CD14-positive monocyte (primary cell): ENCODE data around the gene KSR2. TPM values are rescaled to one million over a fixed set of nuclear protein-coding genes. Genes with fewer than 3 reads are reported as not detected.
A peak's percentile ranks its signal among the peaks of the same experiment; 100 is the strongest.

Experiments used
- DNase-seq, 3 donors: peaks; one replicate each; pipeline ENCODE4 v3.0.0-alpha.2; 2011 to 2022
- H2AFZ ChIP-seq: 2 replicates; pipeline ENCODE4 v1.6.0; 2012; ENCODE audit warnings: mild to moderate bottlenecking, low read depth, low read length, inconsistent platforms; ENCODE audit not compliant: insufficient read depth, poor library complexity, severe bottlenecking
- H3K27ac ChIP-seq, 2 donors: 1 replicate in 1 of 2; 2 replicates in 1 of 2; pipeline ENCODE4 v1.5.1; 2012 to 2013; ENCODE audit warnings: low read length in 2 of 2, control low read depth in 1 of 2, inconsistent platforms in 1 of 2, low read depth in 1 of 2, mild to moderate bottlenecking in 1 of 2
- H3K27me3 ChIP-seq, 2 donors: one replicate each; pipeline versions ENCODE4 v1.6.0 to v1.6.1; 2011 to 2013; ENCODE audit warnings: low read length in 2 of 2; ENCODE audit not compliant: control insufficient read depth in 2 of 2, insufficient read depth in 2 of 2
- H3K36me3 ChIP-seq, 2 donors: replicated peaks in 1 of 2; 1 replicate in 1 of 2; 2 replicates in 1 of 2; pipeline versions ENCODE4 v1.5.1 to v1.6.1; 2012 to 2013; ENCODE audit warnings: low read length in 2 of 2, control low read depth in 1 of 2, inconsistent platforms in 1 of 2, mild to moderate bottlenecking in 1 of 2; ENCODE audit not compliant: insufficient read depth in 2 of 2, control insufficient read depth in 1 of 2
- H3K4me1 ChIP-seq, 2 donors: 1 replicate in 1 of 2; 2 replicates in 1 of 2; pipeline versions ENCODE4 v1.5.1 to v1.6.1; 2012 to 2013; ENCODE audit warnings: low read length in 2 of 2, control low read depth in 1 of 2, inconsistent platforms in 1 of 2, mild to moderate bottlenecking in 1 of 2, moderate library complexity in 1 of 2; ENCODE audit not compliant: insufficient read depth in 2 of 2, control insufficient read depth in 1 of 2
- H3K4me2 ChIP-seq: replicated peaks from 2 replicates; pipeline ENCODE3; 2012; ENCODE audit warnings: low read length, moderate library complexity, mild to moderate bottlenecking; ENCODE audit not compliant: poor library complexity, severe bottlenecking; ENCODE audit errors: extremely low read depth
- H3K4me3 ChIP-seq, 3 experiments: fragments of 200-600 bp in 1 of 3; sonication (generic) in 1 of 3; replicated peaks in 1 of 3; 1 replicate in 2 of 3; 2 replicates in 1 of 3; pipeline ENCODE4 v1.5.1; 2011 to 2013; ENCODE audit warnings: low read length in 3 of 3, mild to moderate bottlenecking in 3 of 3, control low read depth in 2 of 3, low read depth in 2 of 3, inconsistent platforms in 1 of 3, moderate library complexity in 1 of 3
- H3K79me2 ChIP-seq: 2 replicates; pipeline ENCODE4 v1.6.0; 2012; ENCODE audit warnings: mild to moderate bottlenecking, control low read depth, inconsistent platforms, low read length, moderate library complexity; ENCODE audit not compliant: insufficient read depth
- H3K9ac ChIP-seq: 2 replicates; pipeline ENCODE4 v1.6.0; 2017; ENCODE audit warnings: low read length, mild to moderate bottlenecking; ENCODE audit not compliant: insufficient read depth, poor library complexity, severe bottlenecking
- H3K9me3 ChIP-seq, 2 donors: replicated peaks in 1 of 2; 1 replicate in 1 of 2; 2 replicates in 1 of 2; pipeline versions ENCODE4 v1.5.1 to v1.6.1; 2012 to 2013; ENCODE audit warnings: low read length in 2 of 2, control low read depth in 1 of 2; ENCODE audit not compliant: control insufficient read depth in 1 of 2, insufficient read depth in 1 of 2
- H4K20me1 ChIP-seq: 2 replicates; pipeline ENCODE4 v1.6.0; 2012; ENCODE audit warnings: mild to moderate bottlenecking, low read length, control low read depth, moderate library complexity; ENCODE audit not compliant: insufficient read depth
- H3K27ac Mint-ChIP-seq, 7 donors: one replicate each; pipeline ENCODE4 v1.8.0; 2020; ENCODE audit warnings: mild to moderate bottlenecking in 7 of 7, mixed read lengths in 7 of 7, moderate library complexity in 6 of 7, inconsistent platforms in 2 of 7
- H3K27me3 Mint-ChIP-seq, 3 donors: one replicate each; pipeline ENCODE4 v1.8.0; 2021 to 2022; ENCODE audit warnings: low read depth in 3 of 3, mild to moderate bottlenecking in 3 of 3, mixed read lengths in 3 of 3, moderate library complexity in 3 of 3, inconsistent platforms in 1 of 3
- H3K36me3 Mint-ChIP-seq, 2 donors: one replicate each; pipeline ENCODE4 v1.8.0; 2020; ENCODE audit warnings: mixed read lengths in 2 of 2, inconsistent platforms in 1 of 2, mild to moderate bottlenecking in 1 of 2
- H3K4me1 Mint-ChIP-seq: one replicate; pipeline ENCODE4 v1.8.0; 2020; ENCODE audit warnings: mild to moderate bottlenecking, mixed read lengths
- H3K4me3 Mint-ChIP-seq, 2 donors: one replicate each; pipeline ENCODE4 v1.8.0; 2020; ENCODE audit warnings: mild to moderate bottlenecking in 2 of 2, mixed read lengths in 2 of 2, moderate library complexity in 1 of 2
- H3K9me3 Mint-ChIP-seq, 7 donors: one replicate each; pipeline ENCODE4 v1.8.0; 2020 to 2022; ENCODE audit warnings: mixed read lengths in 7 of 7, mild to moderate bottlenecking in 6 of 7, moderate library complexity in 6 of 7, inconsistent platforms in 2 of 7
- CTCF ChIP-seq: fragments of 200-600 bp; IDR thresholded peaks from one replicate; pipeline ENCODE4 v1.8.0; 2022; ENCODE audit warnings: antibody characterized with exemption, mild to moderate bottlenecking
- WGBS: methylation state at CpG from one replicate; pipeline ENCODE4 v1.1.5; 2013; ENCODE audit warnings: missing lambda C conversion rate; ENCODE audit not compliant: insufficient coverage; 5-methylcytosine and 5-hydroxymethylcytosine counted together
- intact Hi-C, 2 donors: fragments of 100-400 bp; cut with micrococcal nuclease; formaldehyde crosslinking; loops; one replicate each; pipeline versions ENCODE4 v1.15.0 to v1.15.1; 2023
- polyA plus RNA-seq, 3 donors: library from polyadenylated mRNA; depleted of rRNA in 1 of 3; unstranded in 2 of 3; stranded (reverse) in 1 of 3; fragments of 300-500 nt in 2 of 3; fragments of >200 nt in 1 of 3; fragmentation: Illumina TruSeq in 2 of 3; gene quantifications; 1 replicate in 2 of 3; 2 replicates in 1 of 3; pipeline ENCODE4 v1.2.3, GENCODE V29; 2012 to 2021

KSR2 gene
- polyA plus RNA-seq, 3 donors: not detected

GRCh38 chr12:117921929-117922777 is 46.6 kb downstream of the KSR2 start:
- Histone ChIP-seq H3K4me1 (no peaks in the 10 kb centered on the region), H3K27me3 (no peaks in the 10 kb centered on the region), H3K36me3 (no peaks in the 10 kb centered on the region), H3K27ac (no peak overlapping the region), H4K20me1 (no peaks in the 10 kb centered on the region), H3K9ac (no peak overlapping the region), H3K79me2 (no peaks in the 10 kb centered on the region), H2AFZ (no peak overlapping the region), H3K9me3 (no peaks in the 10 kb centered on the region), H3K4me2 (no peak overlapping the region), H3K4me3 (no peak overlapping the region)
- H3K36me3 Mint-ChIP-seq: no peaks in the 10 kb centered on the region
- TF ChIP-seq CTCF: no peak
- H3K27ac Mint-ChIP-seq: no peak overlapping the region
- H3K27me3 Mint-ChIP-seq: peaks cover 0 to 6% (median 2%) of the 10 kb centered on the region in 3 donors
- no peaks in the 10 kb centered on the region for H3K4me1 Mint-ChIP-seq
- 83% methylated on average over 1 of the region's 6 CpGs for WGBS
- intact Hi-C loops: no loop called here
- H3K4me3 Mint-ChIP-seq: no peak overlapping the region
- peaks cover 0 to 4% (median 0%) of the 10 kb centered on the region in 7 donors for H3K9me3 Mint-ChIP-seq
- no peak for DNase-seq

GRCh38 chr12:117919479-117919878 is 49.3 kb downstream of the KSR2 start:
- no peaks in the 10 kb centered on the region for H3K9me3 ChIP-seq
- H3K4me3 ChIP-seq: no peak overlapping the region
- no peaks in the 10 kb centered on the region for H3K27me3 ChIP-seq
- DNase-seq: peak in 1 of 3 donors; percentile 19
- H3K9ac ChIP-seq: no peak overlapping the region
- Mint-ChIP-seq H3K27ac (no peak overlapping the region), H3K4me1 (no peaks in the 10 kb centered on the region), H3K36me3 (no peaks in the 10 kb centered on the region), H3K4me3 (no peak overlapping the region), H3K27me3 (peaks cover 0 to 9% (median under 1%) of the 10 kb centered on the region in 3 donors), H3K9me3 (peaks cover 0 to 4% (median 0%) of the 10 kb centered on the region in 7 donors)
- no peak for TF ChIP-seq CTCF
- H3K27ac ChIP-seq: no peak overlapping the region
- 29% methylated on average over 1 of the region's 2 CpGs for whole genome bisulfite sequencing
- H3K4me2 ChIP-seq: no peak overlapping the region
- no peak overlapping the region for H2AFZ ChIP-seq
- no peaks in the 10 kb centered on the region for H3K4me1 ChIP-seq
- H4K20me1 ChIP-seq: no peaks in the 10 kb centered on the region
- H3K79me2 ChIP-seq: no peaks in the 10 kb centered on the region
- H3K36me3 ChIP-seq: no peaks in the 10 kb centered on the region
- intact Hi-C loops: no loop called here
